DOHH2 (cell line): ENCODE results near the gene PSTPIP1.

Source experiments
- H3F3A ChIP-seq: fragments of 200-600 bp; sonication (generic), shearing (Covaris generic); 2 replicates; pipeline ENCODE4 v1.6.0; 2016; ENCODE audit warnings: antibody characterized with exemption, mild to moderate bottlenecking; ENCODE audit not compliant: control insufficient read depth, insufficient read depth
- H3K27ac ChIP-seq: fragments of 200-600 bp; sonication (generic); 2 replicates; pipeline ENCODE4 v1.5.1; 2014; ENCODE audit warnings: low read depth, mild to moderate bottlenecking, low read length, moderate library complexity
- H3K27me3 ChIP-seq: fragments of 200-600 bp; sonication (generic); 2 replicates; pipeline ENCODE4 v1.6.1; 2014; ENCODE audit warnings: mild to moderate bottlenecking, low read length, mixed read lengths; ENCODE audit not compliant: control insufficient read depth
- H3K36me3 ChIP-seq: fragments of 200-600 bp; sonication (generic); 2 replicates; pipeline ENCODE4 v1.6.1; 2014; ENCODE audit warnings: mild to moderate bottlenecking, low read length, moderate library complexity, mixed read lengths; ENCODE audit not compliant: control insufficient read depth
- H3K4me1 ChIP-seq: fragments of 200-600 bp; sonication (generic); 2 replicates; pipeline ENCODE4 v1.6.1; 2014; ENCODE audit warnings: mild to moderate bottlenecking, low read length, mixed read lengths; ENCODE audit not compliant: control insufficient read depth
- H3K4me2 ChIP-seq: fragments of 200-600 bp; sonication (generic); 2 replicates; pipeline ENCODE4 v1.6.0; 2014; ENCODE audit warnings: mild to moderate bottlenecking, low read length, moderate library complexity
- H3K4me3 ChIP-seq: fragments of 200-600 bp; sonication (generic); 2 replicates; pipeline ENCODE4 v1.5.1; 2014; ENCODE audit warnings: mild to moderate bottlenecking, low read length, mixed read lengths
- H3K79me2 ChIP-seq: fragments of 200-600 bp; sonication (generic); 2 replicates; pipeline ENCODE4 v1.6.1; 2014; ENCODE audit warnings: mild to moderate bottlenecking, low read length, mixed read lengths; ENCODE audit not compliant: control insufficient read depth
- H3K9me2 ChIP-seq: fragments of 200-600 bp; sonication (generic); replicated peaks from 2 replicates; pipeline ENCODE4 v1.6.1; 2014; ENCODE audit warnings: mild to moderate bottlenecking, low read length, mixed read lengths; ENCODE audit not compliant: control insufficient read depth
- H3K9me3 ChIP-seq: fragments of 200-600 bp; sonication (generic); 2 replicates; pipeline ENCODE4 v1.6.1; 2014; ENCODE audit warnings: antibody characterized with exemption, low read length, mixed read lengths; ENCODE audit not compliant: control insufficient read depth, insufficient read depth
- H4K20me1 ChIP-seq: fragments of 200-600 bp; sonication (generic); 2 replicates; pipeline ENCODE4 v1.6.0; 2014; ENCODE audit warnings: low read depth, mild to moderate bottlenecking, antibody characterized with exemption, low read length, moderate library complexity; ENCODE audit not compliant: control insufficient read depth, insufficient read depth
- CTCF ChIP-seq: fragments of 200-600 bp; sonication (generic); IDR thresholded peaks from one replicate; pipeline ENCODE4 v1.5.1; 2014; ENCODE audit warnings: antibody characterized with exemption, mild to moderate bottlenecking, low read depth, low read length; ENCODE audit not compliant: poor library complexity, severe bottlenecking
- EZH2phosphoT487 ChIP-seq: fragments of 200-600 bp; sonication (generic); IDR thresholded peaks from 2 replicates; pipeline ENCODE4 v1.6.1; 2017; ENCODE audit warnings: borderline replicate concordance, mild to moderate bottlenecking, antibody characterized with exemption, low read length, moderate library complexity, mixed read lengths

PSTPIP1 gene

GRCh38 chr15:76986743-76987142, 8.2 kb upstream of the PSTPIP1 start:
- TF ChIP-seq EZH2phosphoT487 (no peak), CTCF (no peak)
- Histone ChIP-seq H3K79me2 (no peaks in the 10 kb centered on the region), H3K9me3 (no peaks in the 10 kb centered on the region), H3K4me3 (no peak overlapping the region), H3F3A (no peaks in the 10 kb centered on the region; the same call in 1 of the 2 replicates), H3K27ac (no peak overlapping the region), H3K27me3 (no peaks in the 10 kb centered on the region), H3K36me3 (no peaks in the 10 kb centered on the region), H3K4me1 (peaks cover 18% of the 10 kb centered on the region), H3K9me2 (no peaks in the 10 kb centered on the region), H4K20me1 (no peaks in the 10 kb centered on the region), H3K4me2 (no peak overlapping the region)

- Histone ChIP-seq H3K79me2 (no peaks in the 10 kb centered on the region), H4K20me1 (no peaks in the 10 kb centered on the region), H3K4me2 (no peak overlapping the region), H3F3A (no peaks in the 10 kb centered on the region; the same call in 1 of the 2 replicates), H3K9me3 (no peaks in the 10 kb centered on the region), H3K36me3 (no peaks in the 10 kb centered on the region), H3K4me1 (peaks cover 18% of the 10 kb centered on the region), H3K4me3 (no peak overlapping the region), H3K9me2 (no peaks in the 10 kb centered on the region), H3K27ac (no peak overlapping the region), H3K27me3 (no peaks in the 10 kb centered on the region)
- TF ChIP-seq CTCF = no peak
- no peak for TF ChIP-seq EZH2phosphoT487
Observed at GRCh38 chr15:76987276-76987675, 7.7 kb upstream of the PSTPIP1 start.

GRCh38 chr15:76987896-76988860, 6.7 kb upstream of the PSTPIP1 start:
- no peaks in the 10 kb centered on the region for H3K36me3 ChIP-seq
- no peaks in the 10 kb centered on the region; the same call in 1 of the 2 replicates for H3F3A ChIP-seq
- no peaks in the 10 kb centered on the region for H3K9me2 ChIP-seq
- no peaks in the 10 kb centered on the region for H3K79me2 ChIP-seq
- H3K27me3 ChIP-seq = no peaks in the 10 kb centered on the region
- H3K9me3 ChIP-seq = no peaks in the 10 kb centered on the region
- H3K27ac ChIP-seq = no peak overlapping the region
- H3K4me2 ChIP-seq = peak overlapping the region; percentile 47
- TF ChIP-seq EZH2phosphoT487 (no peak), CTCF (no peak)
- H3K4me3 ChIP-seq = peak overlapping the region; percentile 18
- no peaks in the 10 kb centered on the region for H4K20me1 ChIP-seq
- H3K4me1 ChIP-seq = peaks cover 18% of the 10 kb centered on the region
